ENCODE results near the gene MAP2K6. TPM values are rescaled to one million over a fixed set of nuclear protein-coding genes. Genes with fewer than 3 reads are reported as not detected.

MAP2K6 gene
- total and polyA plus RNA-seq, 2 experiments from 2014 or later: 3.3 to 13.2 TPM

DNA sequence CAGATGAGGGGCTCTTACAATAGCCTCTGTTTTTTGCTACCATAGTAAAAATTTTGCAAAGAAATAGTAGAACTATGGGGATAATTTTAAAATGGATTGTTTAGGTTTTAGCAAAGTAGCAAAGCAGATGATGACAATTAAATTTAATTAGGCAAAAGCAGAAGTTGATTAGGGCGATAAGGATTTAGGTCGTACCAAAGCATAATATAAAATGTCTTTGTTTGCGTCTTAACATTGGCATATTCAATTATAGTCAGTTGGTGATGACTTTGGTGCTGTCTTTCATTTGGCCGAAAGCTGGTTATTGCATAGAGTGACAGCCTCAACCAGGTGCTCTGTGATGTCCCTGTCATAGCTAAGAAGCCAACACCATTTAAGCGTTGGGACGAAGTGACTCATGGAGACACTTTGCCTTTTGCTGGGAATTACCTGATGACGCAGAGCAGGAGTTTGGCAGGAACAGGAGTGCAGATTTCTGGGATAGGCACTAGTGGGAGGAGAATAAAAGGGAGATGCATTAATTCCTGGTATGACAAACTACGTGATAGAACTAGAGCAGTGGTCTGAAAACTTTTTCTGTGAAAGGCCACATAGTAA, 38.3 kb downstream of the MAP2K6 start:
- H3K36me3 ChIP-seq (replicated peaks; ENCODE audit: insufficient read depth, low read depth): no peaks in the 10 kb centered on the region
- no peak overlapping the region for H3K27ac ChIP-seq
- no peak overlapping the region for H3K4me2 ChIP-seq

GRCh38 chr17:69454051-69454450, 39.6 kb downstream of the MAP2K6 start:
- Histone ChIP-seq H3K4me1 (ENCODE audit: insufficient read depth) (no peaks in the 10 kb centered on the region), H3K9me2 (replicated peaks; ENCODE audit: insufficient read depth) (no peaks in the 10 kb centered on the region), H3K4me2 (no peak overlapping the region), H3K4me3 (no peak overlapping the region), H4K20me1 (ENCODE audit: insufficient read depth, poor library complexity, severe bottlenecking) (no peaks in the 10 kb centered on the region), H3K27ac (no peak overlapping the region), H2AFZ (no peak overlapping the region), H3K9me3 (ENCODE audit: low read depth) (no peaks in the 10 kb centered on the region), H3K79me2 (no peaks in the 10 kb centered on the region), H3K36me3 (replicated peaks; ENCODE audit: insufficient read depth, low read depth) (no peaks in the 10 kb centered on the region), H3K27me3 (no peaks in the 10 kb centered on the region)
- TF ChIP-seq EZH2 (IDR thresholded peaks at IDR 0.05; ENCODE audit: borderline replicate concordance) (no peak), EZH2phosphoT487 (IDR thresholded peaks at IDR 0.05; ENCODE audit: low read depth, severe bottlenecking, unreplicated experiment) (no peak)
- TF ChIP-seq, protein P1, sequence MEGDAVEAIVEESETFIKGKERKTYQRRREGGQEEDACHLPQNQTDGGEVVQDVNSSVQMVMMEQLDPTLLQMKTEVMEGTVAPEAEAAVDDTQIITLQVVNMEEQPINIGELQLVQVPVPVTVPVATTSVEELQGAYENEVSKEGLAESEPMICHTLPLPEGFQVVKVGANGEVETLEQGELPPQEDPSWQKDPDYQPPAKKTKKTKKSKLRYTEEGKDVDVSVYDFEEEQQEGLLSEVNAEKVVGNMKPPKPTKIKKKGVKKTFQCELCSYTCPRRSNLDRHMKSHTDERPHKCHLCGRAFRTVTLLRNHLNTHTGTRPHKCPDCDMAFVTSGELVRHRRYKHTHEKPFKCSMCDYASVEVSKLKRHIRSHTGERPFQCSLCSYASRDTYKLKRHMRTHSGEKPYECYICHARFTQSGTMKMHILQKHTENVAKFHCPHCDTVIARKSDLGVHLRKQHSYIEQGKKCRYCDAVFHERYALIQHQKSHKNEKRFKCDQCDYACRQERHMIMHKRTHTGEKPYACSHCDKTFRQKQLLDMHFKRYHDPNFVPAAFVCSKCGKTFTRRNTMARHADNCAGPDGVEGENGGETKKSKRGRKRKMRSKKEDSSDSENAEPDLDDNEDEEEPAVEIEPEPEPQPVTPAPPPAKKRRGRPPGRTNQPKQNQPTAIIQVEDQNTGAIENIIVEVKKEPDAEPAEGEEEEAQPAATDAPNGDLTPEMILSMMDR (IDR thresholded peaks at IDR 0.05; ENCODE audit: poor library complexity): no peak
- 41% methylated on average over 4 of the region's 4 CpGs for WGBS (ENCODE audit: low lambda C conversion rate, missing lambda C conversion rate)
- no peak for DNase-seq (ENCODE audit: low spot score)

More for the DNA sequence above, 38.3 kb downstream of the MAP2K6 start:
- H4K20me1 ChIP-seq (ENCODE audit: insufficient read depth, poor library complexity, severe bottlenecking): no peaks in the 10 kb centered on the region
- H3K27me3 ChIP-seq: no peaks in the 10 kb centered on the region
- H3K9me2 ChIP-seq (replicated peaks; ENCODE audit: insufficient read depth): no peaks in the 10 kb centered on the region
- H3K4me1 ChIP-seq (ENCODE audit: insufficient read depth): no peaks in the 10 kb centered on the region
- 84% methylated on average over 8 of the region's 8 CpGs for WGBS (ENCODE audit: low lambda C conversion rate, missing lambda C conversion rate)
- TF ChIP-seq, protein P1 (IDR thresholded peaks at IDR 0.05; ENCODE audit: poor library complexity): no peak
- no peak for TF ChIP-seq EZH2phosphoT487 (IDR thresholded peaks at IDR 0.05; ENCODE audit: low read depth, severe bottlenecking, unreplicated experiment)
- no peak for TF ChIP-seq EZH2 (IDR thresholded peaks at IDR 0.05; ENCODE audit: borderline replicate concordance)
- H3K79me2 ChIP-seq: no peaks in the 10 kb centered on the region
- no peak overlapping the region for H3K4me3 ChIP-seq
- no peak for DNase-seq (ENCODE audit: low spot score)
- no peaks in the 10 kb centered on the region for H3K9me3 ChIP-seq (ENCODE audit: low read depth)
- no peak overlapping the region for H2AFZ ChIP-seq

GRCh38 chr17:69455040-69455439, 40.5 kb downstream of the MAP2K6 start:
- no peaks in the 10 kb centered on the region for H3K9me3 ChIP-seq (ENCODE audit: low read depth)
- WGBS (ENCODE audit: low lambda C conversion rate, missing lambda C conversion rate): 100% methylated on average over 1 of the region's 1 CpG
- H3K27me3 ChIP-seq: no peaks in the 10 kb centered on the region
- H3K27ac ChIP-seq: no peak overlapping the region
- H3K36me3 ChIP-seq (replicated peaks; ENCODE audit: insufficient read depth, low read depth): no peaks in the 10 kb centered on the region
- H4K20me1 ChIP-seq (ENCODE audit: insufficient read depth, poor library complexity, severe bottlenecking): no peaks in the 10 kb centered on the region
- H2AFZ ChIP-seq: no peak overlapping the region
- no peak for DNase-seq (ENCODE audit: low spot score)
- H3K4me2 ChIP-seq: no peak overlapping the region
- no peak overlapping the region for H3K4me3 ChIP-seq
- TF ChIP-seq EZH2 (IDR thresholded peaks at IDR 0.05; ENCODE audit: borderline replicate concordance) (no peak), EZH2phosphoT487 (IDR thresholded peaks at IDR 0.05; ENCODE audit: low read depth, severe bottlenecking, unreplicated experiment) (no peak)
- TF ChIP-seq, protein P1 (IDR thresholded peaks at IDR 0.05; ENCODE audit: poor library complexity): no peak
- no peaks in the 10 kb centered on the region for H3K9me2 ChIP-seq (replicated peaks; ENCODE audit: insufficient read depth)
- H3K79me2 ChIP-seq: no peaks in the 10 kb centered on the region
- no peaks in the 10 kb centered on the region for H3K4me1 ChIP-seq (ENCODE audit: insufficient read depth)

All from hepatocyte (in vitro differentiated cells).